Thoracic aorta (tissue), 2 donors: ENCODE data around the gene EIF4A3. TPM values are rescaled to one million over a fixed set of nuclear protein-coding genes. Genes with fewer than 3 reads are reported as not detected.

Source experiments
- ATAC-seq: fragments of 150-250 bp; one replicate; pipeline ENCODE4 v1.8.0; 2017; ENCODE audit warnings: low read depth; ENCODE audit not compliant: insufficient number of reproducible peaks, low FRiP score
- DNase-seq: peaks from one replicate; pipeline ENCODE4 v3.0.0-alpha.2; 2020; ENCODE audit warnings: low spot score
- H3K27ac ChIP-seq, 2 donors: fragments of 200-600 bp; sonication (generic); 1 replicate in 1 of 2; 2 replicates in 1 of 2; pipeline ENCODE4 v1.5.1; 2016; ENCODE audit warnings: mild to moderate bottlenecking in 2 of 2, moderate library complexity in 2 of 2
- H3K27me3 ChIP-seq: fragments of 200-600 bp; sonication (generic); replicated peaks from 2 replicates; pipeline ENCODE4 v1.6.0; 2016; ENCODE audit warnings: mild to moderate bottlenecking; ENCODE audit not compliant: insufficient read depth
- H3K36me3 ChIP-seq: fragments of 200-600 bp; sonication (generic); one replicate; pipeline ENCODE4 v1.5.1; 2016
- H3K4me1 ChIP-seq, 2 donors: fragments of 200-600 bp; sonication (generic); 1 replicate in 1 of 2; 2 replicates in 1 of 2; pipeline versions ENCODE4 v1.5.1 to v1.6.0; 2016; ENCODE audit warnings: low read depth in 2 of 2, mild to moderate bottlenecking in 1 of 2; ENCODE audit not compliant: control insufficient read depth in 1 of 2
- H3K4me3 ChIP-seq: fragments of 200-600 bp; sonication (generic); 2 replicates; pipeline ENCODE4 v1.5.1; 2016; ENCODE audit warnings: mild to moderate bottlenecking
- H3K9me3 ChIP-seq: fragments of 200-600 bp; sonication (generic); 2 replicates; pipeline ENCODE4 v1.5.1; 2016
- CTCF ChIP-seq: fragments of 200-600 bp; sonication (generic); IDR thresholded peaks from one replicate; pipeline ENCODE4 v1.5.1; 2019; ENCODE audit warnings: antibody characterized with exemption
- total RNA-seq, 2 donors: library from RNA; depleted of rRNA; stranded (reverse); fragments of >200 nt; gene quantifications; one replicate each; pipeline versions ENCODE4 v1.1.0 to v1.2.3, GENCODE V29; 2016

The EIF4A3 gene
- total RNA-seq, 2 donors from 2014 or later = 32.6 to 39.4 TPM

DNA sequence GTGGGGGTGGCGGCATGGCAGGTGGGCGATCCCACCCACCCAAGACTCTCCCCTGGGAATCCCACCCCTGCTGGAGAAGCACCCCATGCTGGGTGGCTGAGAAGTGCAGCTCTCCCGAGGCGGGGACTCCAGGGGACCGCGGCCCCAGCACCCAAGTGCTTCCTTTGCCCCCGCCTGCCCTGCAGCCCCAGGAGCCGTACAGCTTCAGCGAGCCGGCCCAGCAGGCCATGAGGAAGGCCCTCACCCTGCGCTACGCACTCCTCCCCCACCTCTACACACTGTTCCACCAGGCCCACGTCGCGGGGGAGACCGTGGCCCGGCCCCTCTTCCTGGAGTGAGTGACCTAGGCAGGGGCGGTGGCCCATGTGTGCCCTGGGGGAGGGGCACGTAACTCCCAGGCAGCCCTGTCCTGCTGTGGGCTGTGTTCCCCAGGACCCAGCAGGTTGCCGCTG is 33.9 kb downstream of the EIF4A3 start:
- ATAC-seq (no peak), DNase-seq (no peak)
- no peaks in the 10 kb centered on the region for H3K27me3 ChIP-seq
- no peak overlapping the region for H3K27ac ChIP-seq
- H3K9me3 ChIP-seq = no peaks in the 10 kb centered on the region
- no peak overlapping the region for H3K4me3 ChIP-seq
- TF ChIP-seq CTCF = no peak
- no peaks in the 10 kb centered on the region for H3K36me3 ChIP-seq
- H3K4me1 ChIP-seq = no peaks in the 10 kb centered on the region

GRCh38 chr17:80112471-80113032 is 34.4 kb downstream of the EIF4A3 start:
- no peaks in the 10 kb centered on the region for H3K36me3 ChIP-seq
- no peak for ATAC-seq

GRCh38 chr17:80111702-80112470 is 35.0 kb downstream of the EIF4A3 start:
- no peak for TF ChIP-seq CTCF
- no peak for ATAC-seq
- no peaks in the 10 kb centered on the region for H3K36me3 ChIP-seq

More at GRCh38 chr17:80112471-80113032, 34.4 kb downstream of the EIF4A3 start:
- Histone ChIP-seq H3K27me3 (no peaks in the 10 kb centered on the region), H3K4me1 (no peaks in the 10 kb centered on the region), H3K4me3 (no peak overlapping the region), H3K27ac (no peak overlapping the region), H3K9me3 (no peaks in the 10 kb centered on the region)
- no peak for TF ChIP-seq CTCF
- no peak for DNase-seq

GRCh38 chr17:80110927-80111701 is 35.8 kb downstream of the EIF4A3 start:
- H3K36me3 ChIP-seq = no peaks in the 10 kb centered on the region
- TF ChIP-seq CTCF = no peak
- H3K27ac ChIP-seq = no peak overlapping the region
- no peaks in the 10 kb centered on the region for H3K9me3 ChIP-seq
- no peak overlapping the region for H3K4me3 ChIP-seq
- no peaks in the 10 kb centered on the region for H3K27me3 ChIP-seq
- DNase-seq = no peak
- no peak for ATAC-seq
- H3K4me1 ChIP-seq = no peaks in the 10 kb centered on the region

More at GRCh38 chr17:80111702-80112470, 35.0 kb downstream of the EIF4A3 start:
- Histone ChIP-seq H3K27ac (no peak overlapping the region), H3K4me3 (no peak overlapping the region), H3K27me3 (no peaks in the 10 kb centered on the region), H3K9me3 (no peaks in the 10 kb centered on the region), H3K4me1 (no peaks in the 10 kb centered on the region)
- no peak for DNase-seq

- TF ChIP-seq CTCF = no peak
- H3K4me3 ChIP-seq = no peak overlapping the region
- no peak overlapping the region for H3K27ac ChIP-seq
- H3K36me3 ChIP-seq = no peaks in the 10 kb centered on the region
- no peaks in the 10 kb centered on the region for H3K4me1 ChIP-seq
- DNase-seq (no peak), ATAC-seq (no peak)
- no peaks in the 10 kb centered on the region for H3K9me3 ChIP-seq
- H3K27me3 ChIP-seq = no peaks in the 10 kb centered on the region
Observed at GRCh38 chr17:80110447-80110812, 36.5 kb downstream of the EIF4A3 start.
